Spinal cord (tissue), 10 donors: ENCODE measurements around the gene CTAGE4. TPM values are rescaled to one million over a fixed set of nuclear protein-coding genes. Genes with fewer than 3 reads are reported as not detected.
A peak's percentile ranks its signal among the peaks of the same experiment; 100 is the strongest.
"Not testable (repeated sequence)": the region's sequence is repeated elsewhere in the genome, so short reads cannot be mapped to it uniquely, and the experiment has no call there.

Experiments
- DNase-seq, 6 donors: peaks; one replicate each; pipeline versions ENCODE4 v3.0.0 to v3.0.0-alpha.2; 2013 to 2015; ENCODE audit warnings: low spot score in 6 of 6, low read depth in 4 of 6
- H3K27ac ChIP-seq: one replicate; pipeline ENCODE4 v1.5.1; 2013; ENCODE audit warnings: low read depth, low read length, control low read depth
- H3K27me3 ChIP-seq: one replicate; pipeline ENCODE4 v1.6.1; 2013; ENCODE audit warnings: low read length; ENCODE audit not compliant: control insufficient read depth, insufficient read depth
- H3K36me3 ChIP-seq: one replicate; pipeline ENCODE4 v1.6.1; 2013; ENCODE audit warnings: low read length; ENCODE audit not compliant: control insufficient read depth, insufficient read depth
- H3K4me1 ChIP-seq: one replicate; pipeline ENCODE4 v1.6.1; 2013; ENCODE audit warnings: low read length; ENCODE audit not compliant: control insufficient read depth, insufficient read depth
- H3K4me3 ChIP-seq: one replicate; pipeline ENCODE4 v1.5.1; 2013; ENCODE audit warnings: low read depth, low read length, control low read depth
- H3K9me3 ChIP-seq: one replicate; pipeline ENCODE4 v1.6.1; 2013; ENCODE audit warnings: low read length; ENCODE audit not compliant: control insufficient read depth, insufficient read depth
- WGBS: methylation state at CpG from one replicate; pipeline ENCODE4 v1.1.5; 2013; ENCODE audit warnings: missing lambda C conversion rate; ENCODE audit not compliant: insufficient coverage; 5-methylcytosine and 5-hydroxymethylcytosine counted together
- long read RNA-seq, 4 donors: transcript quantifications; one replicate each; lab custom pipeline, GENCODE V29; 2026
- polyA plus RNA-seq, 2 donors: library from polyadenylated mRNA; unstranded; fragments of 120-200 nt; gene quantifications; one replicate each; pipeline ENCODE4 v1.2.1, GENCODE V29; 2013; ENCODE audit not compliant: insufficient read length in 2 of 2
- total RNA-seq, 2 donors: library from RNA; depleted of rRNA in 1 of 2; stranded (reverse); fragments of 120-200 nt in 1 of 2; fragments of >200 nt in 1 of 2; gene quantifications; one replicate each; pipeline versions ENCODE4 v1.2.3 to v1.2.4, GENCODE V29; 2013 to 2014
- donor health status: healthy.

The CTAGE4 gene
- total RNA-seq = 1 to 10 TPM in 1 of 2 donors, under 1 TPM in 1; 0.33 to 1.6 TPM
- polyA plus RNA-seq = under 1 TPM in 1 of 2 donors, not detected in 1; 0.50 TPM
- long read RNA-seq, donor 1, partial matches to known transcripts = 0 of 1 reads
- long read RNA-seq, donor 1, other reads (novel, unspliced or antisense) = 0 of 1 reads
- long read RNA-seq, donor 2 = 0 reads
- long read RNA-seq, donor 3 = 0 reads
- long read RNA-seq, donor 4, partial matches to known transcripts = 0 of 2 reads
- long read RNA-seq, donor 4, other reads (novel, unspliced or antisense) = 0 of 2 reads

GRCh38 chr7:144183166-144183565 is at the start of gene CTAGE4:
Gene CTAGE4 (plus strand): TSS chr7:144183466. CDS start chr7:144183504, 38 bp downstream.
- H3K4me1 ChIP-seq, H3K9me3 ChIP-seq, H3K27ac ChIP-seq, H3K27me3 ChIP-seq, DNase-seq, H3K36me3 ChIP-seq, H3K4me3 ChIP-seq: not testable (repeated sequence)
- WGBS = no CpG with 5 or more reads among the region's 19 CpGs

- Histone ChIP-seq H3K9me3 (no peaks in the 10 kb centered on the region), H3K27me3 (no peaks in the 10 kb centered on the region), H3K4me3 (no peak overlapping the region), H3K4me1 (no peaks in the 10 kb centered on the region), H3K27ac (no peak overlapping the region), H3K36me3 (no peaks in the 10 kb centered on the region)
- WGBS = 63% methylated on average over 1 of the region's 1 CpG
- peak in 1 of 6 donors; percentile 30 for DNase-seq
Observed at GRCh38 chr7:144134116-144134515, 49.1 kb upstream of the CTAGE4 start.

GRCh38 chr7:144137501-144137900 is 45.8 kb upstream of the CTAGE4 start:
- Histone ChIP-seq H3K4me1 (no peaks in the 10 kb centered on the region), H3K9me3 (no peaks in the 10 kb centered on the region), H3K4me3 (no peak overlapping the region), H3K36me3 (no peaks in the 10 kb centered on the region), H3K27ac (no peak overlapping the region), H3K27me3 (no peaks in the 10 kb centered on the region)
- no peak for DNase-seq
- no CpG with 5 or more reads among the region's 1 CpG for WGBS

- H3K27ac ChIP-seq = no peak overlapping the region
- no peaks in the 10 kb centered on the region for H3K27me3 ChIP-seq
- no peak for DNase-seq
- WGBS = 93% methylated on average over 2 of the region's 3 CpGs
- H3K9me3 ChIP-seq = peaks cover 2% of the 10 kb centered on the region
- no peak overlapping the region for H3K4me3 ChIP-seq
- no peaks in the 10 kb centered on the region for H3K4me1 ChIP-seq
- H3K36me3 ChIP-seq = no peaks in the 10 kb centered on the region
Observed at GRCh38 chr7:144142187-144142586, 41.1 kb upstream of the CTAGE4 start.

GRCh38 chr7:144144426-144144825 is 38.8 kb upstream of the CTAGE4 start:
- Histone ChIP-seq H3K27me3 (no peaks in the 10 kb centered on the region), H3K27ac (no peak overlapping the region), H3K36me3 (no peaks in the 10 kb centered on the region), H3K4me3 (no peak overlapping the region), H3K9me3 (peaks cover 5% of the 10 kb centered on the region), H3K4me1 (no peaks in the 10 kb centered on the region)
- 88% methylated on average over 1 of the region's 3 CpGs for WGBS
- DNase-seq = no peak

GRCh38 chr7:144148224-144148827 is 34.9 kb upstream of the CTAGE4 start:
- peaks cover 5% of the 10 kb centered on the region for H3K9me3 ChIP-seq
- H3K4me1 ChIP-seq = no peaks in the 10 kb centered on the region
- WGBS = no CpG with 5 or more reads among the region's 2 CpGs
- no peak overlapping the region for H3K4me3 ChIP-seq
- no peak overlapping the region for H3K27ac ChIP-seq
- no peaks in the 10 kb centered on the region for H3K27me3 ChIP-seq
- no peak for DNase-seq
- no peaks in the 10 kb centered on the region for H3K36me3 ChIP-seq

GRCh38 chr7:144158861-144159260 is 24.4 kb upstream of the CTAGE4 start:
- DNase-seq = no peak
- Histone ChIP-seq H3K4me3 (no peak overlapping the region), H3K36me3 (no peaks in the 10 kb centered on the region), H3K27ac (no peak overlapping the region), H3K4me1 (no peaks in the 10 kb centered on the region), H3K9me3 (peaks cover 2% of the 10 kb centered on the region), H3K27me3 (no peaks in the 10 kb centered on the region)
- no CpG with 5 or more reads among the region's 1 CpG for WGBS

GRCh38 chr7:144164784-144165183 is 18.5 kb upstream of the CTAGE4 start:
- no peaks in the 10 kb centered on the region for H3K27me3 ChIP-seq
- H3K27ac ChIP-seq = no peak overlapping the region
- no peak for DNase-seq
- peaks cover 2% of the 10 kb centered on the region for H3K9me3 ChIP-seq
- no CpG with 5 or more reads among the region's 2 CpGs for WGBS
- no peak overlapping the region for H3K4me3 ChIP-seq
- no peaks in the 10 kb centered on the region for H3K36me3 ChIP-seq
- H3K4me1 ChIP-seq = no peaks in the 10 kb centered on the region

- WGBS = 94% methylated on average over 3 of the region's 4 CpGs
- H3K36me3 ChIP-seq, H3K27ac ChIP-seq, H3K4me3 ChIP-seq, H3K27me3 ChIP-seq, H3K9me3 ChIP-seq, DNase-seq, H3K4me1 ChIP-seq: not testable (repeated sequence)
Observed at GRCh38 chr7:144171594-144172350, 11.5 kb upstream of the CTAGE4 start.
